Thyroid gland (tissue), 4 donors: ENCODE data around the gene BEST2. TPM values are rescaled to one million over a fixed set of nuclear protein-coding genes. Genes with fewer than 3 reads are reported as not detected.
A peak's percentile ranks its signal among the peaks of the same experiment; 100 is the strongest.
"Not testable (repeated sequence)": the region's sequence is repeated elsewhere in the genome, so short reads cannot be mapped to it uniquely, and the experiment has no call there.

ENCODE experiments used
- DNase-seq, 2 donors: peaks; one replicate each; pipeline ENCODE4 v3.0.0-alpha.2; 2019
- H3K27ac ChIP-seq, 3 donors: fragments of 200-600 bp; sonication (generic); 1 replicate in 2 of 3; 2 replicates in 1 of 3; pipeline ENCODE4 v1.5.1; 2016 to 2019; ENCODE audit warnings: mild to moderate bottlenecking in 1 of 3, moderate library complexity in 1 of 3
- H3K27me3 ChIP-seq: fragments of 200-600 bp; sonication (generic); one replicate; pipeline ENCODE4 v1.5.1; 2019
- H3K36me3 ChIP-seq, 2 donors: fragments of 200-600 bp; sonication (generic); one replicate each; pipeline ENCODE4 v1.5.1; 2016 to 2019
- H3K4me1 ChIP-seq, 2 donors: fragments of 200-600 bp; sonication (generic); one replicate each; pipeline ENCODE4 v1.5.1; 2017 to 2019
- H3K4me3 ChIP-seq, 3 donors: fragments of 200-600 bp; sonication (generic); replicated peaks in 1 of 3; 1 replicate in 2 of 3; 2 replicates in 1 of 3; pipeline ENCODE4 v1.5.1; 2016; ENCODE audit warnings: mild to moderate bottlenecking in 1 of 3
- H3K9me3 ChIP-seq: fragments of 200-600 bp; sonication (generic); one replicate; pipeline ENCODE4 v1.5.1; 2017
- POLR2A ChIP-seq, 2 donors: fragments of 450-650 bp; IDR thresholded peaks; one replicate each; pipeline ENCODE4 v1.6.1; 2017; ENCODE audit warnings: antibody characterized with exemption in 2 of 2, mild to moderate bottlenecking in 2 of 2, moderate library complexity in 1 of 2
- whole genome bisulfite sequencing, 2 donors: methylation state at CpG; one replicate each; pipeline ENCODE4 v1.1.5; 2017; 5-methylcytosine and 5-hydroxymethylcytosine counted together
- intact Hi-C: fragments of 100-400 bp; cut with DNase I; formaldehyde crosslinking; loops from one replicate; pipeline ENCODE4 v1.15.1; 2023
- total RNA-seq, 4 donors: library from RNA; depleted of rRNA; stranded (reverse); fragments of >200 nt; gene quantifications; one replicate each; pipeline ENCODE4 v1.2.3, GENCODE V29; 2016
- TF ChIP-seq, protein P1 (sequence below), 6 experiments: fragments of 200-600 bp in 3 of 6; fragments of 450-650 bp in 3 of 6; sonication (generic) in 3 of 6; IDR thresholded peaks; one replicate each; pipeline ENCODE4 v1.5.1; 2016 to 2019; ENCODE audit warnings: antibody characterized with exemption in 6 of 6, mild to moderate bottlenecking in 2 of 6, inconsistent platforms in 1 of 6, moderate library complexity in 1 of 6

BEST2 gene
- total RNA-seq, 4 donors from 2014 or later = not detected

DNA sequence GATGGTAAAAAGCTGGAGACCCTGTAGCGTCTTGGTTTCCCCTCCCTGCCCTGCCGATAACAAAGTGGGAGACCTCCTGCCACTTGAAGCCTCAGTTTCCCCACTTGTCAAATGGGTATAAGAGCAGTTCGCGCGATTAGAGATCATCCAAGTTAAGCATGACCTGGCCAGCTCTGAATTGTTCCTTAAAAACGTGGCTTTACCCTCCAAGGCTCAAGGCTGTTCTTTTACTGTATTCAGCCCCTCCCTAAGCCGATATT, 28.3 kb upstream of the BEST2 start:
- H3K4me1 ChIP-seq = peaks cover 22 to 25% of the 10 kb centered on the region in 2 donors
- peaks cover 7 to 9% of the 10 kb centered on the region in 2 donors for H3K36me3 ChIP-seq

DNA sequence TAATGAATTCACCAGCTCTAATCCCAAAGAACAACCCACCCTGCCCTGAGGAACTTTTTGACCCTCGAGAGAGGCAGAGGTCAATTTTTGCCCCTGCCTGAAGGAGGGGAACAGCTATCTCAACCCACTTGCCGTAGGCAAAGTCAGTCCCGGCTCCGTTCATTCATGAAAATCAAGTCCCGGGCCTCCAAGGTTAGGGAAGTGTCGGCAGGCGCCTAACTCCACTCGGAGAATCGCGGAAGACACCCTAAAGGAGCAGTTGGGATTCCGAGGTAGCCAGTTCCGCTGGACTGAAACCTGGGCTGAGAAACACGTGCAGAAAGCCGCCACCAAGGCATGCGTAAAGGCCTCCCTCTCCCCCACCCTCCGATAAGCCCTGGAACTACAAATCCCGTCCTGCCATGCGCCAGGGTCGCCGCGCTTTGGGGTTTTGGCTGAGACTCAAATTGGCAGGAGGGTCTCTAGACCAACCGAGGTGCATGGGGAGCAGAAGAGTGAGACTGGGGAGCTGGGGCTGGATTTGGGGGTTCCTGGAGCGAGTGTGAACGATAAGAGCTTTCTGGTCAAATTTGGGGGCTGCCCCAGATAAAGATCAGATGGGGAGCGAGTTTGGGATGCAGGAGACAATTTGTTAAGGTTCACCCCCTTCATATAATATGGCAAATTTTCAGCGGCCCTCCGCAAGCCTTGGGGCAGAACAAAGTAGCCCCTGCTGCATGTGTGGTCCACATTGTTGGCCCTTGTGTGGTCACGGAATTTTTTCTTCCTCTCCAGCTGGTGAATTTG, 27.8 kb upstream of the BEST2 start, which contains the start of gene TNPO2:
TSS of gene TNPO2 (minus strand) at position 292 of the 786 bp plus-strand sequence. CDS start 2,955 bp downstream, outside the sequence.
- H3K4me1 ChIP-seq = peaks cover 22 to 25% of the 10 kb centered on the region in 2 donors
- 4 to 6% methylated on average over 26 of the region's 28 CpGs for WGBS, 2 donors
- peak; percentile 41 to 43 for DNase-seq
- H3K36me3 ChIP-seq = peaks cover 6% of the 10 kb centered on the region in 2 donors
- no peaks in the 10 kb centered on the region for H3K27me3 ChIP-seq
- peak within 1 kb of the TSS; percentile 49 to 96 (median 92) for H3K27ac ChIP-seq
- TF ChIP-seq, protein P1, sequence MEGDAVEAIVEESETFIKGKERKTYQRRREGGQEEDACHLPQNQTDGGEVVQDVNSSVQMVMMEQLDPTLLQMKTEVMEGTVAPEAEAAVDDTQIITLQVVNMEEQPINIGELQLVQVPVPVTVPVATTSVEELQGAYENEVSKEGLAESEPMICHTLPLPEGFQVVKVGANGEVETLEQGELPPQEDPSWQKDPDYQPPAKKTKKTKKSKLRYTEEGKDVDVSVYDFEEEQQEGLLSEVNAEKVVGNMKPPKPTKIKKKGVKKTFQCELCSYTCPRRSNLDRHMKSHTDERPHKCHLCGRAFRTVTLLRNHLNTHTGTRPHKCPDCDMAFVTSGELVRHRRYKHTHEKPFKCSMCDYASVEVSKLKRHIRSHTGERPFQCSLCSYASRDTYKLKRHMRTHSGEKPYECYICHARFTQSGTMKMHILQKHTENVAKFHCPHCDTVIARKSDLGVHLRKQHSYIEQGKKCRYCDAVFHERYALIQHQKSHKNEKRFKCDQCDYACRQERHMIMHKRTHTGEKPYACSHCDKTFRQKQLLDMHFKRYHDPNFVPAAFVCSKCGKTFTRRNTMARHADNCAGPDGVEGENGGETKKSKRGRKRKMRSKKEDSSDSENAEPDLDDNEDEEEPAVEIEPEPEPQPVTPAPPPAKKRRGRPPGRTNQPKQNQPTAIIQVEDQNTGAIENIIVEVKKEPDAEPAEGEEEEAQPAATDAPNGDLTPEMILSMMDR (IDR thresholded peaks at IDR 0.05) = no peak
- no peak for TF ChIP-seq POLR2A (IDR thresholded peaks at IDR 0.05)
- H3K4me3 ChIP-seq = peak within 1 kb of the TSS in 2 of 3 donors; percentile 0 to 90
- H3K9me3 ChIP-seq = no peaks in the 10 kb centered on the region
- intact Hi-C loops = no loop called here

More for the DNA sequence above, 28.3 kb upstream of the BEST2 start:
- Histone ChIP-seq H3K9me3 (no peaks in the 10 kb centered on the region), H3K27ac (peak overlapping the region in 2 of 3 donors; percentile 92 to 96), H3K27me3 (no peaks in the 10 kb centered on the region), H3K4me3 (peak overlapping the region in 1 of 3 donors; percentile 90)
- DNase-seq = no peak
- WGBS, 2 donors = 4 to 5% methylated on average over 7 of the region's 7 CpGs
- TF ChIP-seq POLR2A (IDR thresholded peaks at IDR 0.05) = no peak
- TF ChIP-seq, protein P1 (IDR thresholded peaks at IDR 0.05) = no peak
- intact Hi-C loops = no loop called here

DNA sequence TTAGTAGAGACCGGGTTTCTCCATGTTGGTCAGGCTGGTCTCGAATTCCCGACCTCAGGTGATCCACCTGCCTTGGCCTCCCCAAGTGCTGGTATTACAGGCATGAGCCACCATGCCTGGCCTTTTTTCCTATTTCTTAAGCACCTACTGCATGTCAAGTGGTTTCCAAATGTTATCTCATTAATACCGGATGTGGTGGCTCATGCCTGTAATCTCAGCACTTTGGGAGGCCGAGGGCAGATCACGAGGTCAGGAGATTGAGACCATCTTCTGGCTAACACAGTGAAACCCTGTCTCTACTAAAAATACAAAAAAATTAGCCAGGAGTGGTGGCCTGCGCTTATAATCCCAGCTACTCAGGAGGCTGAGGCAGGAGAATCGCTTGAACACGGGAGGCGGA, 26.0 kb upstream of the BEST2 start:
- WGBS, 2 donors = 89 to 90% methylated on average over 10 of the region's 10 CpGs
- Histone ChIP-seq H3K4me1 (peaks cover 18 to 21% of the 10 kb centered on the region in 2 donors), H3K36me3 (peaks cover 19 to 23% of the 10 kb centered on the region in 2 donors)
- intact Hi-C loops, H3K27me3 ChIP-seq, H3K4me3 ChIP-seq, H3K9me3 ChIP-seq, H3K27ac ChIP-seq, DNase-seq: not testable (repeated sequence)

- Histone ChIP-seq H3K4me1 (peaks cover 13% of the 10 kb centered on the region in 2 donors), H3K36me3 (peaks cover 28% of the 10 kb centered on the region in 2 donors), H3K4me3 (no peak overlapping the region), H3K27me3 (no peaks in the 10 kb centered on the region), H3K9me3 (no peaks in the 10 kb centered on the region), H3K27ac (no peak overlapping the region)
- TF ChIP-seq, protein P1 (IDR thresholded peaks at IDR 0.05) = no peak
- no peak for TF ChIP-seq POLR2A (IDR thresholded peaks at IDR 0.05)
- DNase-seq = no peak
- intact Hi-C loops = no loop called here
- 91 to 96% methylated on average over 2 of the region's 2 CpGs for WGBS, 2 donors
Measured at GRCh38 chr19:12726988-12727316, 24.6 kb upstream of the BEST2 start.

DNA sequence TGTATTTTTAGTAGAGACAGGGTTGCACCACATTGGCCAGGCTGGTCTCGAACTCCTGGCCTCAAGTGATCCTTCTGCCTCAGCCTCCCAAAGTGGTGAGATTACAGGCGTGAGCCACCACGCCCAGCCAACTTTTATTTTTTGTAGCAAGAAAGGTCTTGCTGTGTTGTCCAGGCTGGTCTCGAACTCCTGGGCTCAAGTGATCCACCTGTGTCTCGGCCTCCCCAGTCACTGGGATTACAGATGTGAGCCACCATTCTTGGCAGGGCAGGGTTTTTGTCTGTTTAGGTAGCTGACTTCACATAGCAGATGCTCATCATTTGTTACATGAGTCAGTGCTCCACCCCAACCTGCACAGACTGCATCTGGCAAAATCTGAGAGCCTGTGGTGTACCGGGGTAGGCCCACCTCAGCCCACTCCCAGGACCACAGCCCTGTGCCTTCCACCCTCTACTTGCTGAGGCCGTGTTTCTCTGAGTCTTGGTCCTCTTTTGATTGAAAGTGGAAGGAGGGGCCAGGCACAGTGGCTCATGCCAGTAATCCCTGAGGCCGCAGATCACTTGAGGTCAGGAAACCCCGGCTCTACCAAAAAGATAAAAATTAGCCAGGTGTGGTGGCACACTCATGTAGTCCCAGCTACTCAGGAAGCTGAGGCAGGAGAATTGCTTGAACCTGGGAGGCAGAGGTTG, 23.7 kb upstream of the BEST2 start:
- no peaks in the 10 kb centered on the region for H3K27me3 ChIP-seq
- no peaks in the 10 kb centered on the region for H3K9me3 ChIP-seq
- DNase-seq = no peak
- H3K36me3 ChIP-seq = peaks cover 28% of the 10 kb centered on the region in 2 donors
- TF ChIP-seq, protein P1 (IDR thresholded peaks at IDR 0.05) = no peak
- TF ChIP-seq POLR2A (IDR thresholded peaks at IDR 0.05) = no peak
- 96 to 98% methylated on average over 8 to 9 of the region's 9 CpGs for WGBS, 2 donors
- H3K4me1 ChIP-seq = peaks cover 18 to 21% of the 10 kb centered on the region in 2 donors
- intact Hi-C loops = no loop called here
- H3K27ac ChIP-seq = no peak overlapping the region
- H3K4me3 ChIP-seq = no peak overlapping the region
